ENCODE data around the gene DPH7.
"Not testable (repeated sequence)": the region's sequence is repeated elsewhere in the genome, so short reads cannot be mapped to it uniquely, and the experiment has no call there.

DPH7 gene

DNA sequence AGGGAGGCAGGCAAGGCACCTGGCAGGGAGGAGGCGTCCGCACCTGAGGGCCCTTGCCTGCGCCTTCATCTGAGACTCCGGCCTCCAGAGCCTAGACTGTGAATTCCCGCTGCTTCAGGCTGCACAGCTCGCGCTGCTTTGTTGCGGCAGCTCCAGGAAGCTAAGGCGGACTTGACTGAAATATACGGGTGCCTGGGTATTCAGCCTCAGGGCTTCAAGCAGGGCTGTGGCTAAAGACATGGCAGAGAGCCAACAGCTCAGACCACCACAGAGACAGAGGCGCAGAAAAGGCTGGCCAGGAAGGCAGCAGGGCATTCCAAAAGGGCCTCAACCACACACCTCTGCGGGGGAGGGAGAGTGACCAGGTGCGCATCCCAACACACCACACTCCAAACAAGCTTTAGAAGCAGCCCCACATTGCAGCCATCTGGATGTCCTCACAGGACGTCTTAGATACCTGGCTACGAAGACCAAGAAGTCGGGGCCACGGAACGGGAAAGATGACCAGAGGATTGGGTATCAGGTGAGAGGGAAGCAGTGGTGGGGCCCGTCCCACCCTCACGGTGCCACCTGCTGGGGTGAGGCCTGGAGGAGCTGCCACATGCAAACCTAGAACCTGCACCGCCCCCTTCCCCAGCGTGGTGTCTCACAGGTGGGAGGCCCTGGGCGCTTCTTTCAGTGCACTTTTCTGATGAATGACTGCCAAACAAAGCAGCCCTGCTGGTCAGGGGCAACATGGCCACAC, 1.7 kb upstream of the DPH7 start:
- FAIRE-seq = no peak

DNA sequence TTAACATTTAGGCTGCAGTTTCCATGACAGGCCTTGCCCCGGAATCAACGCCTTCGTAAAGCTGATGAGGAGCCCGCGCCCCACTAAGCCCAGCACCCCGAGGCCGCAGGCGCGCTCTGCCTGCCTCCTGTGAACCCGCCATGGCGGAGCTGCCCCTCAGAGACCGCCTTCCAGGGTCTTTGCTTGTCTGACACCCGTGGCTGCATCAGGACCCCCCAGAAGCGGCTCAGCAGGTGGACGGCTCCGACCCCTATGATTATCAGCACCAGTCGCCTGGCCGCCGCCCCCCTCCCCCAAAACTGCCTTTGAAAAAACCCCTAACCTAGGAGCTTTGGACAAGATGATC, 507 bp upstream of the DPH7 start:
- FAIRE-seq = no peak

DNA sequence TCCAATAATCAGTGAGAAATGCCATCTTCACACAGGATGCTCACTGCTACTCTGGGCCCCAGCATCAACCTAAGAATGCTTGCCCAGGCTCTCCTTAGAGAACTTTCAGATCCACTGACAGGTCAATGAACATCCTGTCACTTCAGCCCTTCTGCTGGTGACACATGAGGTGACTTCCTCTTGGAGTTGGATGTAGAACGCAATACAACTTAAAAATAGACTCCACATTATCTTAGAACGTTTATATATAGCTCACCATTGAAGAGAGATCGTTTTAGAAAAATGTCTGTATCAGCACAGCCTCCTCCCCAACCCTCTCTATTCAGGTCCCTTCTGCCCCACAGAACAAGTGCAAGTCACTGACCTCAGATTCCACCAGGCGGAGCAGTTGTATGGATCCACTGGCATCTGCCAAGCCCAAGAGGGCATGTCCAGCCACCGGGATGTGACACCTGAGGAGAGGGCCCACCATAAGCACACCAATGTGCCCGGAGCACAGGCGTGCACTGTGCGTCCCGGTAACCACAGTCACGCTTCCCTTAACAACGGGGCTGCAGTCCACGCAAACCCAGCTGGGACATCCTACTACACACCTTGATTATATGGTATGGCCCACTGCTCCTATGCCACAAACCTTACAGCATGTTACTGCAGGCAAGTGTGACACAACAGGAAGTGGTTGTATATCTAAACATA, 2.9 kb downstream of the DPH7 start:
- FAIRE-seq = no peak

DNA sequence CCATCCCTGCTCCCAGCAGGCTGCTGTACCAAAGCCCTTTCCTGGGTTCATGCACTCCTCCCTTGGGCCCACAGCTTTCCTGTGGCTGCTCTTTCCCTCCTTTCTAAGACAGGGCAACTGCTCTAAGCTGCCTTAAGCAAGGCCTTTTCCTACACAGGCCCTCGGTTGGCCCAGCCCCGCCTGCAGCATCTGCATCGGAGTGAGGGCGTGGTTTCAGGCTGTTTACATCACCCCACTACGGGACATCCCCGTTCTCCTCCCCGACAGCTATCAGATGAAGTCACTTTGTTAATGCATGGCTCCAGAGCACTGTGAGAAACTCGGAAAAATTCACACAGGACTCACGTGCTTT, 3.4 kb downstream of the DPH7 start:
- FAIRE-seq = no peak

GRCh38 chr9:137574192-137574591, 4.5 kb downstream of the DPH7 start:
- no peak for FAIRE-seq

- FAIRE-seq = no peak
Observed at GRCh38 chr9:137570566-137570965, 8.2 kb downstream of the DPH7 start.

- FAIRE-seq = no peak
Observed at GRCh38 chr9:137569609-137570203, 9.0 kb downstream of the DPH7 start.

- FAIRE-seq = not testable (repeated sequence)
Observed at GRCh38 chr9:137568445-137568844, 10.3 kb downstream of the DPH7 start.

DNA sequence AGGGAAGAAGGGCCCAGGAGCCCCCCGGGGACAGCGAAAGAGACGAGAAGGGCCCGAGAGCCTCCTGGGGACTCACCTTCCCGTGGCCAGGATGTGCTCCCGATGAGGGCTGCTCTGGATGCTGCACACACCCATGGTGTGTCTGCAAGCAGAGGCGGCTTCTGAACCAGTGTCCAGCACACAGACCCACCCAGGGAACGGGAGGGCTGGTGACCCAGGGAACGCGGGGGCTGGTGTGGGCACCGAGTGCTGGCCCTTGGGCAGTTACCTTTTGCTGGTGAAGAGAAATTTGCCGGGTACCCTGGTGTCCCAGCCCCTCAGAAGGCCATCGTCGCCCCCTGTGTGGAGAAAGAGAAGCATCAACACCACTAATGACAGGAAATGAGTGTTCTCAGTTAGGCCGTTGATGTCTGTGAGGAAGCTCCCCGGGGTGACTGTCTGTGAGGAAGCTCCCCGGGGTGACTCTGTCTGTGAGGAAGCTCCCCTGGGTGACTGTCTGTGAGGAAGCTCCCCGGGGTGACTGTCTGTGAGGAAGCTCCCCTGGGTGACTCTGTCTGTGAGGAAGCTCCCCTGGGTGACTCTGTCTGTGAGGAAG, 13.8 kb downstream of the DPH7 start:
- FAIRE-seq = no peak

- FAIRE-seq = no peak
Observed at GRCh38 chr9:137564134-137564533, 14.6 kb downstream of the DPH7 start.

GRCh38 chr9:137558127-137558526, 20.6 kb downstream of the DPH7 start:
- no peak for FAIRE-seq

DNA sequence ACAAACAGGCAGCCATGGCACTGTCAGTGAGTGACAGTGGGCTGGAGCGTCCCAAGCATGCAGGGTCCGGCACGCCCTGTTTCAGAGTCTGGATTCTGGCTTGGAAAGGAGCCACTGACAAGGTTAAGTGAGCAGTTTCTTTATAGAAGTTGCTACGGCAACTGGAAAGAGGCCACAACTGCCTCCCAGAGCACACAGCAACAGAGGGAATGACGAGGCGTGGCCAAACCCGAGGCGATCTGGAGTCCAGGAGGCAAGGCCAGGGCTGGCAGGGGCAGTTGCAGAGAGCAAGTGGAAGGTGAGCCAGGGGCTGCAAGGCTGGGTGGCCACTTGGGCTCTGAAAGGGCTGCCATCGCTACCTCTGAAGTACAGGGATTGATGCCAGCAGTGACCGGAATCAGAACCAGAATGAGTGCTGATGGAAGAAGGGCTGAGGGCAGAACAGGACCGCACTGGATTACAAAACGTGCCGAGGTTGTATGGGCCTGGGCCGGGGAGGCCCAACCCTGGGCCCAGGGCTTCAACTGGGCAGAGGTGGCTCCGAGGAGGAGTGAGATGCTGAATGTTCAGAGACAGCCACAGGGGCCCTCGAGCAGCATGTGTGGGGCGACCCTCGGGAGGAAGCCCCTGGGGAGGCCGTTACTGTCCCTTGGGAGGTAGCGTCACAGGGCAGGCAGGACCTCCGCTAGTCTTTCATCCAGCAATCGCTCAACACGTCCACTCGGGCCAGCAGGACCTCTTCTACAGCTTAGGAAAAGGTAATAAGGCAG, 22.5 kb downstream of the DPH7 start:
- no peak for FAIRE-seq

DNA sequence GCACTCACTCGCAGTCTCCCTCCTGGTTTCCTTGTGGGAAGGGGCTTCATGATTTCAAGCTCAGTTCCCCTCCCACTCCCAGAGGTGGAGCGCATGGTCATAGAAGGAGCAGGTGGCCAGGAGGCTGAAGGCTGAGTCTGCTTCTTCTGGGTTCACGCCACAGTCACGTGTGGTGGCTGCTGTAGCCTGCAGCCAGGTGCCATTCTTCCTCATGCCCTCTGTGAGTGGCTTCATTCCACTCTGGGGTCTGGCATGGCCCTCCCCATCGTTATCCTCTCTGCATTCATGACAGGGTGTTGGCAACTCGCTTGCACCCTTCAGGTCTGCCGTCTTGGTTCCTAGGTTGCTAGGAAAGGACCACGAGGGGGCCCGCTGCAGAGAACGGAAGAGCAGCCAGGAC, 23.5 kb downstream of the DPH7 start:
- no peak for FAIRE-seq

DNA sequence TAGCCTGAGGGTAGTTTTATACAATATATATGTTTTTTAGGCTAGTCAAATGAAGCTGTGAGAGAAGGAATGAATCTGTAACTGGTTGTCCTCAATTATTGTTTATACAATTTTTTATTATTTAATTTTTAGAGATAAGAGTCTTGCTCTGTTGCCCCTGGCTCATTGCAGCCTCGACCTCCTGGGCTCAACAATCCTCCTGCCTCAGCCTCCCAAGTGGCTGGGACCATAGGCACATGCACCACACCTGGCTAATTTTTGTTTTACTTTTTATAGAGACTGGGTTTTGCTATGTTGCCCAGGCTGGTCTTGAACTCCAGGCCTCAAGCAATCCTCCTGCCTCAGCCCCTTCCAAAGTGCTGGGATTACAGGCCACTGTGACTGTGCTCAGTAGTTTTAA, 24.4 kb downstream of the DPH7 start:
- FAIRE-seq = no peak

DNA sequence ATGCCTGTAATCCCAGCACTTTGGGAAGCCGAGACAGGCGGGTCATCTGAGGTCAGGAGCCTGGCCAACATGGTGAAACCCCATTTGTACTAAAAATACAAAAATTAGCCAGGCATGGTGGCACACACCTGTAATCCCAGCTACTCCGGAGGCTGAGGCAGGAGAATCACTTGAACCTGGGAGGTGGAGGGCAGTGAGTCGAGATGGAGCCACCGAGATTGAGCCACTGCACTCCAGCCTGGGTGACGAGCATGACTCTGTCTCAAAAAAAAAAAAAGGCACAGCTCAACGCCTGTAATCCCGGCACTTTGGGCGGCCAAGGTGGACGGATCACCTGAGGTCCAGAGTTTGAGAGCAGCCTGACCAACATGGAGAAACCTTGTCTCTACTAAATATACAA, 25.1 kb downstream of the DPH7 start:
- not testable (repeated sequence) for FAIRE-seq

DNA sequence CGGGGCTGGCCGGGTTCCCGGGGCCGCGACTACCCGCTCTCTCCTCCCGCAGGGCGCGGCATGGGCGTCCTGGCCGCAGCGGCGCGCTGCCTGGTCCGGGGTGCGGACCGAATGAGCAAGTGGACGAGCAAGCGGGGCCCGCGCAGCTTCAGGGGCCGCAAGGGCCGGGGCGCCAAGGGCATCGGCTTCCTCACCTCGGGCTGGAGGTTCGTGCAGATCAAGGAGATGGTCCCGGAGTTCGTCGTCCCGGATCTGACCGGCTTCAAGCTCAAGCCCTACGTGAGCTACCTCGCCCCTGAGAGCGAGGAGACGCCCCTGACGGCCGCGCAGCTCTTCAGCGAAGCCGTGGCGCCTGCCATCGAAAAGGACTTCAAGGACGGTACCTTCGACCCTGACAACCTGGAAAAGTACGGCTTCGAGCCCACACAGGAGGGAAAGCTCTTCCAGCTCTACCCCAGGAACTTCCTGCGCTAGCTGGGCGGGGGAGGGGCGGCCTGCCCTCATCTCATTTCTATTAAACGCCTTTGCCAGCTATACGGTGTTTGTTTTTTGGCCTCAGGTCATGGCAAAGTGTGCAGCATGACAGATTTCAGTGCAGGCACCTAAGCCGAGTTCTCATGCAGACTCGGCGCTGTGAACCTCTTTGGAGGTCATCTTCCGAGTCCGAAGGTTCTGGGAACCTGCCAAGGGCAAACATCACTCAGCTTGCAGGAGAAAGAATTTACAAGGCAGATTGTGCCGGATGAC, 26.5 kb downstream of the DPH7 start:
- FAIRE-seq = no peak

GRCh38 chr9:137551264-137552021, 27.3 kb downstream of the DPH7 start, which contains the start of gene MRPL41:
Gene MRPL41 (plus strand): TSS chr9:137551879. CDS start chr9:137552082, 203 bp downstream.
- no peak for FAIRE-seq

GRCh38 chr9:137550958-137551263, 27.8 kb downstream of the DPH7 start:
- not testable (repeated sequence) for FAIRE-seq

DNA sequence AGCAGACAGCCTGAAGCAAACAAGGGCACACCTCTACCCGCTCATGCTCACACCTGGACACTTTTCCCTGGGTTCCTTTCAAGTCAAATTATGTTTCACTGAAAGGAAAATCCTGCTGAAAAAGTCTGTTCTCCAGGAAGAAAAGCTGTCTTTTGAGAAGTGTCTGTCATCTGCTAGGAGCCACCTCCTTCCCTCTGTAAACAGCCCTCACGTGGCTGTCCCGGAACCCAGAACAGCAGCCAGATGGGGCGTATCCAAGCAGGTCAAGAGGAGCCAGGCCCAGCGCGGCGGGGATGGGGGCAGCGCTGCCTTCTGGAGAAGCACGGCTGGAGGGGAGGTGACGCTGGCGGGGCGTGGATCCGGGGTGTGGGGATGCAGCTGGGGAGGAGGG, 28.5 kb downstream of the DPH7 start, which contains the start of gene PNPLA7:
Gene PNPLA7 (minus strand): TSS at position 172 of the 391 bp plus-strand sequence. CDS start 205 bp downstream, outside the sequence.
- no peak for FAIRE-seq

DNA sequence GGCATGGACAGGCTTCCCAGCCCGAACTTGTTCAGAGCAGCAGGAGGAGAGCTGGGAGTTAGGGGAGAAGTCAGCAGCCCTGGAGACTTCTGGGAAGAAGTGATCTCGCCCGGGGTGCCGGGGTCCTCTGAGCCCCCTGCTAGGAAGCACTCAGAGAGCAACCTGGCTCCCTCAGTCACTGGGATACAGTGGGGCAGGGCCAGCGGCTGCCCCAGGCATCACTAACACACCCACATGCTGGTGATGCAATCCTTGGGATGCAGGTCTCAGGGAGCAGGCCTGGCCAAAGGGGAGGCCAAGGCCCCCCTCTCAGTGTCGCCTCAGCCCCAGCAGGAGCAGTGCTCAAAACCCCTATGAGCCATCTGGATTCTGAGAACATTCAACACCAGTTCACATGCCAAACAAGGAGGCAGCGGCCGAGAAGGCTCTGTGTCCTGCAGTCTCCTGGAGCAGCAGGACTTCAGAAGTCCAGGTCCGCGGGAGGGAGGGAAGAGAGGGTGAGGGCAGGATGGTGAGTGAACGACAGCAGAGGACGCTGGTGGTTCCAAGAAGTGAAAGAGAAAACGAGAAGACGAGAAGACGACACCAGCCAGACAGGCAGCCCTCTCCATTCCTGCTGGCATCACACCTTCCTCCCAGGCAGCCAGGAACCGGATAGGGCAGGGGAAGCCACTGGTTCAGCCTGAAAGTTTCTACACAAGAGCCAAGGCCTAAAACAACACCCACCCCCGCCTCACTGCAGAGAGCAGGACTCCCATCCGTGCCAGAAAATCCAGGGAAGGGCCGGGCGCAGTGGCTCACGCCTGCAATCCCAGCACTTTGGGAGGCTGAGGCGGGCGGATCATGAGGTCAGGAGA, 30.8 kb downstream of the DPH7 start:
- no peak for FAIRE-seq

- FAIRE-seq = no peak
Observed at GRCh38 chr9:137545123-137545522, 33.6 kb downstream of the DPH7 start.
